ENCODE data around the gene TSR1. TPM values are rescaled to one million over a fixed set of nuclear protein-coding genes. Genes with fewer than 3 reads are reported as not detected.

Gene TSR1
- total RNA-seq, 1 donor from 2014 or later: 50.5 TPM

DNA sequence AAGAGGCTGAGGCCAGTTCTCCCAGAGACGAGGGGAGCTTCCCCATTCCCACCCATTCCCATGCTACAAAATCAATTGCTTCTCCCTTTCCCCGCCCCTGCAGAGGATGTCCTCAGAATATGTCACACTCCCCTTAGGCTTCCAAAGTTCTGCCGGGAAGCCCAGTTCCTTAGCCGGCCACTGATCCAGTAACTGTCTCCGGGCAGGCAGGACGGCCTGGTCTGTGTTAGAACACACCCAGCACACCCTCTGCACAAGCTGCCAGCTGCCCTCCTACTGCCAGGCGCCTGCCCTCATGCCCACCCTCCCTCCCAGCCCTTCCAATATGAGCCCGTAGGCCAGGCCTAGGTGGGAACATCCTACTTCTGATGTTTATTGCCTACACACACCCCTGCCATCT lies 32.1 kb upstream of the TSR1 start:
- TF ChIP-seq, protein P1, sequence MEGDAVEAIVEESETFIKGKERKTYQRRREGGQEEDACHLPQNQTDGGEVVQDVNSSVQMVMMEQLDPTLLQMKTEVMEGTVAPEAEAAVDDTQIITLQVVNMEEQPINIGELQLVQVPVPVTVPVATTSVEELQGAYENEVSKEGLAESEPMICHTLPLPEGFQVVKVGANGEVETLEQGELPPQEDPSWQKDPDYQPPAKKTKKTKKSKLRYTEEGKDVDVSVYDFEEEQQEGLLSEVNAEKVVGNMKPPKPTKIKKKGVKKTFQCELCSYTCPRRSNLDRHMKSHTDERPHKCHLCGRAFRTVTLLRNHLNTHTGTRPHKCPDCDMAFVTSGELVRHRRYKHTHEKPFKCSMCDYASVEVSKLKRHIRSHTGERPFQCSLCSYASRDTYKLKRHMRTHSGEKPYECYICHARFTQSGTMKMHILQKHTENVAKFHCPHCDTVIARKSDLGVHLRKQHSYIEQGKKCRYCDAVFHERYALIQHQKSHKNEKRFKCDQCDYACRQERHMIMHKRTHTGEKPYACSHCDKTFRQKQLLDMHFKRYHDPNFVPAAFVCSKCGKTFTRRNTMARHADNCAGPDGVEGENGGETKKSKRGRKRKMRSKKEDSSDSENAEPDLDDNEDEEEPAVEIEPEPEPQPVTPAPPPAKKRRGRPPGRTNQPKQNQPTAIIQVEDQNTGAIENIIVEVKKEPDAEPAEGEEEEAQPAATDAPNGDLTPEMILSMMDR (conservative IDR thresholded peaks at IDR 0.05): no peak
- H3K36me3 Mint-ChIP-seq (ENCODE audit: low read depth): no peaks in the 10 kb centered on the region
- no peak overlapping the region for H3K27ac Mint-ChIP-seq (ENCODE audit: unreplicated experiment)
- no peak for DNase-seq (ENCODE audit: low read depth, low spot score)
- H3K9me3 Mint-ChIP-seq: no peaks in the 10 kb centered on the region
- H3K4me1 Mint-ChIP-seq: peaks cover 11% of the 10 kb centered on the region
- no peaks in the 10 kb centered on the region for H3K27me3 Mint-ChIP-seq (ENCODE audit: low read depth)
- no peak overlapping the region for H3K4me3 Mint-ChIP-seq

DNA sequence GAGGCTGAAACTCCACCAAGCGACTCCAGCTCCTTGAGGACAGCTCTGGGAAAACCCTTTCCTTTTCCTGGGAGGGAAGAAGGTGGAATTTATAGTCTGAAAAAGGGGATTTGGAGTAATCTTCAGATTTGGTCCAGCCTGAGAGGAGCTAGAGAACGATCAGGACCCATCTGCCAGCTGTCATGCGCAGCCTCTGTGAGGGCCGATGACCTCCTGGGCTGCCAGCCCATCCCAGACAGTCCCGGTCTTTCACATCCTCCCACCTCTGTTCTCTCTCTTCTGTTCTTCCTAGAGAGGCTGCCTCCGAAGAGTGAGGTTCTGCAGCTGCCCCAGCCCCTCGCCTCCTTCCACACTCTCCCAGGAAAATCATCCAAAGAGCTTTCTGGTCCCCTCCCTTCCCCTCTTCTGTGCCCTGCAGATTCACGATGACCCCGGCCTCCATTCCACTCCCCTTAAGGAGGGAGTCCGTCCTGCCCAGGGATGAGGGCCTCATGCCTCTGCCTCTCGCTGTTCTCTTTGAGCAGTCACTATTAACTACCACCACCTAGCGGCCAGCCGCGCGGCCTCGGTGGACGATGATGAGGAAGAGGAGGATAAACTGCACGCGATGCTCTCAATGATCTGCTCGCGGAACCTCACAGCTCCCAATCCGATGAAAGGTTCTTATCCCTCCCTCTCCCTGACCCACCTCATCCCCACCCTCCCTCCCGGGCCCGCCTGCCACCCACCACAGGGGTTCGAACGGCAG lies 30.7 kb upstream of the TSR1 start:
- Mint-ChIP-seq H3K36me3 (ENCODE audit: low read depth) (no peaks in the 10 kb centered on the region), H3K27ac (ENCODE audit: unreplicated experiment) (peak overlapping the region; percentile 91), H3K27me3 (ENCODE audit: low read depth) (no peaks in the 10 kb centered on the region), H3K9me3 (no peaks in the 10 kb centered on the region), H3K4me1 (peaks cover 11% of the 10 kb centered on the region), H3K4me3 (no peak overlapping the region)
- DNase-seq (ENCODE audit: low read depth, low spot score): peak; percentile 32
- TF ChIP-seq, protein P1 (conservative IDR thresholded peaks at IDR 0.05): peak; percentile 46

DNA sequence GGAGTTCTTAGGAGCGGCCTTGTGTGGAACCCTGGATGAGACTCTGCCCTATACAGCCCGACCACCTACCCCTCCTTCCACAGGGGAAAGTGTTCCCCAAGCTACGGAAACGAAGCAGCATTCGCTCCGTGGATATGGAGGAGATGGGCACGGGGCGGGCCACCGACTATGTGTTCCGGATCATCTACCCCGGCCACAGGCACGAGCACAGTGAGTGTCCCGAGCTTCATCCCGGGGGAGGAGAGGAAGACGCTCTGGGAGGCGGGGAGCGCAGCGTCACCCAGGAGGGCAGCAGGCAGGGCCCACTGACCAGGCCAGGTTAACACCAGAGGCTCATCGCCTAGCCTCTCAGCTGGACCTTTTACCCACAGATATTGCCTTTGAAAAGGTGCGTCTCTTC lies 28.9 kb upstream of the TSR1 start:
- Mint-ChIP-seq H3K4me1 (peaks cover 10% of the 10 kb centered on the region), H3K4me3 (no peak overlapping the region), H3K36me3 (ENCODE audit: low read depth) (no peaks in the 10 kb centered on the region), H3K9me3 (no peaks in the 10 kb centered on the region), H3K27ac (ENCODE audit: unreplicated experiment) (no peak overlapping the region), H3K27me3 (ENCODE audit: low read depth) (no peaks in the 10 kb centered on the region)
- TF ChIP-seq, protein P1 (conservative IDR thresholded peaks at IDR 0.05): no peak
- DNase-seq (ENCODE audit: low read depth, low spot score): no peak

DNA sequence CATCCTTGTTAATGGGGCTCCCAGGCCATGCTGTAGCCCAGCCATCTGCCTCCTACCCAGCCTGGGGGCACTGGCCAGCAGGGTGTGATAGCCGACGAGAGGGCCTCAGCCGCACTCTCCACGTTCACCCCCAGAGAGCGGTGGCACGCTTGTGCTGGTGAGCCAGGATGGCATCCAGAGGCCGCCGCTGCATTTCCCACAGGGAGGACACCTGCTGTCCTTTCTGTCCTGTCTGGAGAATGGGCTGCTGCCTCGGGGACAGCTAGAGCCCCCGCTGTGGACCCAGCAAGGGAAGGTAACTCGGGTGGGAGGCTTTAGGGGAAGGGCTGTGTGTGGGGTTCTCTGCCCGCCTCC lies 28.5 kb upstream of the TSR1 start:
- H3K9me3 Mint-ChIP-seq: no peaks in the 10 kb centered on the region
- no peaks in the 10 kb centered on the region for H3K27me3 Mint-ChIP-seq (ENCODE audit: low read depth)
- no peak for DNase-seq (ENCODE audit: low read depth, low spot score)
- TF ChIP-seq, protein P1 (conservative IDR thresholded peaks at IDR 0.05): no peak
- peaks cover 6% of the 10 kb centered on the region for H3K4me1 Mint-ChIP-seq
- H3K27ac Mint-ChIP-seq (ENCODE audit: unreplicated experiment): no peak overlapping the region
- H3K36me3 Mint-ChIP-seq (ENCODE audit: low read depth): no peaks in the 10 kb centered on the region
- no peak overlapping the region for H3K4me3 Mint-ChIP-seq

DNA sequence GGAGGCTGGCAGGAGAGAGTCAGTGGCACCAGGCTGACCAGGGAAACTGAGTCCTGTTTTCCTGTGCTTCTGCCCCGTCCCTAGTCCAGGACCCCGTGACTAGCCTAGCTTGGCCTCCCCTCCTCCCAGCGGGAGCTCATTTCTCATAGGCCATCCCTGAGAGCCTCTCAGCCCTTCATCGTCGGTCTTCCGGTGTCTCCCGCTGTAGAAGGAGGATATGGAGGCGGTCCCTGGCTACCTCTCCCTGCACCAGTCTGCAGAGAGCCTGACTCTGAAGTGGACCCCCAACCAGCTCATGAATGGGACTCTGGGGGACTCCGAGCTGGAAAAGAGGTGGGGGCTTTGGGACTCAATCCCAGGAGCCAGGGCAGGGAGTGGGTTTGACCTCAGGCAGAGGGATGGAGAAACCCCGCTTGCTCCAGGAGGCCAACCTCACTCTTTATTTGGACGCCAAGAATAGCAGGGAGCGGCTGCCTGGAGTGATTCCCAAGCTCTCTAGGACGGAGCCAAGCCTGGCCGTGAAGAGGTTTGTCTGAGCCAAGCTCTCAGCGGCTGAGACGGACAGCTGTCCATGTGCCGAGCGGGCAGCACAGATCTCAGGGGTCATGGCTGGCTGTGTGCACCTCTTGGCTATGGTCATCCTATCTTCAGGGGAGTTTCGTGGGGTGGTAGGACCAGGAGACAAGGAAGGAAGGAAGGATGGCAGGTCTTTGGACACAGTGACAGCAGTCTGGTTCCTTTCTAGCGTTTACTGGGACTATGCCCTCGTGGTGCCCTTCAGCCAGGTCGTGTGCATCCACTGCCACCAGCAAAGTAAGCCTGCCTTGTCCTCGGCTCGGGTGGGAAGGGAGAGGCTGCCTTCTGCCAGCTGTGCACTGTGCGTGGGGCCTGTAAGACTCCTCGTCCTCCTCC lies 27.9 kb upstream of the TSR1 start:
- H3K4me3 Mint-ChIP-seq: no peak overlapping the region
- DNase-seq (ENCODE audit: low read depth, low spot score): no peak
- H3K4me1 Mint-ChIP-seq: peaks cover 4% of the 10 kb centered on the region
- no peaks in the 10 kb centered on the region for H3K9me3 Mint-ChIP-seq
- TF ChIP-seq, protein P1 (conservative IDR thresholded peaks at IDR 0.05): no peak
- H3K36me3 Mint-ChIP-seq (ENCODE audit: low read depth): no peaks in the 10 kb centered on the region
- no peaks in the 10 kb centered on the region for H3K27me3 Mint-ChIP-seq (ENCODE audit: low read depth)
- H3K27ac Mint-ChIP-seq (ENCODE audit: unreplicated experiment): no peak overlapping the region
